Tibial artery (tissue), 4 donors: ENCODE results near the gene EPN1.

Experiments used
- DNase-seq, 2 donors: peaks; one replicate each; pipeline ENCODE4 v3.0.0-alpha.2; 2019
- H3K27ac ChIP-seq, 2 donors: fragments of 200-600 bp; sonication (generic) in 1 of 2; 1 replicate in 1 of 2; 2 replicates in 1 of 2; pipeline ENCODE4 v1.5.1; 2018 to 2019; ENCODE audit warnings: mild to moderate bottlenecking in 1 of 2
- H3K27me3 ChIP-seq, 2 donors: fragments of 200-600 bp; sonication (generic) in 1 of 2; one replicate each; pipeline versions ENCODE4 v1.5.1 to v1.6.0; 2016 to 2019
- H3K36me3 ChIP-seq, 3 donors: fragments of 200-600 bp; sonication (generic) in 2 of 3; one replicate each; pipeline ENCODE4 v1.5.1; 2016 to 2019; ENCODE audit warnings: mild to moderate bottlenecking in 2 of 3
- H3K4me1 ChIP-seq, 4 donors: fragments of 200-600 bp; sonication (generic) in 2 of 4; 1 replicate in 3 of 4; 2 replicates in 1 of 4; pipeline ENCODE4 v1.5.1; 2016 to 2019
- H3K4me3 ChIP-seq, 2 donors: fragments of 200-600 bp; sonication (generic) in 1 of 2; 1 replicate in 1 of 2; 2 replicates in 1 of 2; pipeline ENCODE4 v1.5.1; 2018 to 2019; ENCODE audit warnings: mild to moderate bottlenecking in 2 of 2
- H3K9me3 ChIP-seq, 3 donors: fragments of 200-600 bp; sonication (generic) in 1 of 3; one replicate each; pipeline ENCODE4 v1.5.1; 2016 to 2019
- CTCF ChIP-seq, 2 experiments: fragments of 200-600 bp in 1 of 2; fragments of 450-650 bp in 1 of 2; IDR thresholded peaks; one replicate each; pipeline ENCODE4 v1.5.1; 2017 to 2019; ENCODE audit warnings: antibody characterized with exemption in 2 of 2, mild to moderate bottlenecking in 1 of 2, moderate library complexity in 1 of 2
- intact Hi-C: fragments of 100-400 bp; cut with DNase I; formaldehyde crosslinking; loops from one replicate; pipeline ENCODE4 v1.15.0; 2023; ENCODE audit warnings: low total_unique reads

Gene EPN1

GRCh38 chr19:55686311-55687050, 11.5 kb downstream of the EPN1 start:
- Histone ChIP-seq H3K4me1 (no peaks in the 10 kb centered on the region), H3K36me3 (peaks cover 59 to 98% (median 95%) of the 10 kb centered on the region in 3 donors)
- intact Hi-C loops, result no loop called here

GRCh38 chr19:55687281-55688201, 12.5 kb downstream of the EPN1 start:
- no peaks in the 10 kb centered on the region for H3K9me3 ChIP-seq
- H3K27ac ChIP-seq, result no peak overlapping the region
- H3K27me3 ChIP-seq, result no peaks in the 10 kb centered on the region
- peaks cover 56 to 100% (median 97%) of the 10 kb centered on the region in 3 donors for H3K36me3 ChIP-seq
- H3K4me3 ChIP-seq, result no peak overlapping the region
- TF ChIP-seq CTCF (IDR thresholded peaks at IDR 0.05), result no peak
- no peak for DNase-seq
- H3K4me1 ChIP-seq, result no peaks in the 10 kb centered on the region
- intact Hi-C loops, result no loop called here

More at GRCh38 chr19:55686311-55687050, 11.5 kb downstream of the EPN1 start:
- Histone ChIP-seq H3K4me3 (no peak overlapping the region), H3K9me3 (no peaks in the 10 kb centered on the region), H3K27me3 (no peaks in the 10 kb centered on the region), H3K27ac (no peak overlapping the region)
- no peak for DNase-seq
- no peak for TF ChIP-seq CTCF (IDR thresholded peaks at IDR 0.05)

- TF ChIP-seq CTCF (IDR thresholded peaks at IDR 0.05), result no peak
- no peak overlapping the region for H3K4me3 ChIP-seq
- H3K27ac ChIP-seq, result no peak overlapping the region
- intact Hi-C loops, result no loop called here
- no peaks in the 10 kb centered on the region for H3K9me3 ChIP-seq
- no peak for DNase-seq
- no peaks in the 10 kb centered on the region for H3K4me1 ChIP-seq
- H3K27me3 ChIP-seq, result no peaks in the 10 kb centered on the region
- peaks cover 66 to 100% (median 98%) of the 10 kb centered on the region in 3 donors for H3K36me3 ChIP-seq
Measured at GRCh38 chr19:55688422-55689218, 13.6 kb downstream of the EPN1 start.

GRCh38 chr19:55689411-55690108, 14.5 kb downstream of the EPN1 start:
- Histone ChIP-seq H3K27me3 (no peaks in the 10 kb centered on the region), H3K4me1 (no peaks in the 10 kb centered on the region), H3K27ac (no peak overlapping the region), H3K36me3 (peaks cover 74 to 100% (median 97%) of the 10 kb centered on the region in 3 donors), H3K9me3 (no peaks in the 10 kb centered on the region), H3K4me3 (no peak overlapping the region)
- no peak for TF ChIP-seq CTCF (IDR thresholded peaks at IDR 0.05)
- no peak for DNase-seq
- intact Hi-C loops, result no loop called here
